ENCODE measurements around the gene ACVRL1. TPM values are rescaled to one million over a fixed set of nuclear protein-coding genes. Genes with fewer than 3 reads are reported as not detected.
A peak's percentile ranks its signal among the peaks of the same experiment; 100 is the strongest.

The ACVRL1 gene
- total and polyA plus RNA-seq, 2 experiments from 2014 or later: 1.4 to 4.6 TPM

DNA sequence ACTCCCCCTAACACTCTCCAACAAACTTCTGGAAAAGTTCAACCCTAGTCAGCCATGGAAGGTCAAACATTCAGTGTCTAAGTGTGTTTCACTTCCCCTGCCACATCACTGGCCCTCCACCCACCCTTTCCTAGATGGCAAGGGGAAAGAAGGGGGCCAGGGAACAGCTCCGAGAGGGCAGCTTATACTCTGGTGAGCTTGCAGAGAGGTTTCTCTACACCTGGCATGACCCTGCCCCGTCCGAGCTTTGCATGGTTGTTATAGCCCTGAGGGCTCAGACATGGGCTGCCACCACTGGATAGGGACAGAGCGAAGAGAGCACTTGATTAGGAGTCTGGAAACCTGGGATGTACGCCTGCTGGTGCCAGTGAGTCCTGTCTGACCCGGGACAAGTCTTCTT is 4.0 kb downstream of the ACVRL1 start:
- H3K4me2 ChIP-seq: peak overlapping the region; percentile 20
- 73% methylated on average over 6 of the region's 6 CpGs for WGBS (ENCODE audit: low lambda C conversion rate, missing lambda C conversion rate)
- no peak for TF ChIP-seq EZH2 (IDR thresholded peaks at IDR 0.05; ENCODE audit: borderline replicate concordance)
- TF ChIP-seq, protein P1, sequence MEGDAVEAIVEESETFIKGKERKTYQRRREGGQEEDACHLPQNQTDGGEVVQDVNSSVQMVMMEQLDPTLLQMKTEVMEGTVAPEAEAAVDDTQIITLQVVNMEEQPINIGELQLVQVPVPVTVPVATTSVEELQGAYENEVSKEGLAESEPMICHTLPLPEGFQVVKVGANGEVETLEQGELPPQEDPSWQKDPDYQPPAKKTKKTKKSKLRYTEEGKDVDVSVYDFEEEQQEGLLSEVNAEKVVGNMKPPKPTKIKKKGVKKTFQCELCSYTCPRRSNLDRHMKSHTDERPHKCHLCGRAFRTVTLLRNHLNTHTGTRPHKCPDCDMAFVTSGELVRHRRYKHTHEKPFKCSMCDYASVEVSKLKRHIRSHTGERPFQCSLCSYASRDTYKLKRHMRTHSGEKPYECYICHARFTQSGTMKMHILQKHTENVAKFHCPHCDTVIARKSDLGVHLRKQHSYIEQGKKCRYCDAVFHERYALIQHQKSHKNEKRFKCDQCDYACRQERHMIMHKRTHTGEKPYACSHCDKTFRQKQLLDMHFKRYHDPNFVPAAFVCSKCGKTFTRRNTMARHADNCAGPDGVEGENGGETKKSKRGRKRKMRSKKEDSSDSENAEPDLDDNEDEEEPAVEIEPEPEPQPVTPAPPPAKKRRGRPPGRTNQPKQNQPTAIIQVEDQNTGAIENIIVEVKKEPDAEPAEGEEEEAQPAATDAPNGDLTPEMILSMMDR (IDR thresholded peaks at IDR 0.05; ENCODE audit: poor library complexity): no peak
- no peak for TF ChIP-seq EZH2phosphoT487 (IDR thresholded peaks at IDR 0.05; ENCODE audit: low read depth, severe bottlenecking, unreplicated experiment)
- peaks cover 22% of the 10 kb centered on the region for H3K4me1 ChIP-seq (ENCODE audit: insufficient read depth)
- no peaks in the 10 kb centered on the region for H3K36me3 ChIP-seq (replicated peaks; ENCODE audit: insufficient read depth, low read depth)
- H3K27me3 ChIP-seq: no peaks in the 10 kb centered on the region
- no peaks in the 10 kb centered on the region for H3K79me2 ChIP-seq
- no peaks in the 10 kb centered on the region for H3K9me3 ChIP-seq (ENCODE audit: low read depth)
- no peak overlapping the region for H3K4me3 ChIP-seq
- no peak for DNase-seq (ENCODE audit: low spot score)
- no peaks in the 10 kb centered on the region for H4K20me1 ChIP-seq (ENCODE audit: insufficient read depth, poor library complexity, severe bottlenecking)
- no peaks in the 10 kb centered on the region for H3K9me2 ChIP-seq (replicated peaks; ENCODE audit: insufficient read depth)
- no peak overlapping the region for H2AFZ ChIP-seq
- peak overlapping the region; percentile 55 for H3K27ac ChIP-seq

DNA sequence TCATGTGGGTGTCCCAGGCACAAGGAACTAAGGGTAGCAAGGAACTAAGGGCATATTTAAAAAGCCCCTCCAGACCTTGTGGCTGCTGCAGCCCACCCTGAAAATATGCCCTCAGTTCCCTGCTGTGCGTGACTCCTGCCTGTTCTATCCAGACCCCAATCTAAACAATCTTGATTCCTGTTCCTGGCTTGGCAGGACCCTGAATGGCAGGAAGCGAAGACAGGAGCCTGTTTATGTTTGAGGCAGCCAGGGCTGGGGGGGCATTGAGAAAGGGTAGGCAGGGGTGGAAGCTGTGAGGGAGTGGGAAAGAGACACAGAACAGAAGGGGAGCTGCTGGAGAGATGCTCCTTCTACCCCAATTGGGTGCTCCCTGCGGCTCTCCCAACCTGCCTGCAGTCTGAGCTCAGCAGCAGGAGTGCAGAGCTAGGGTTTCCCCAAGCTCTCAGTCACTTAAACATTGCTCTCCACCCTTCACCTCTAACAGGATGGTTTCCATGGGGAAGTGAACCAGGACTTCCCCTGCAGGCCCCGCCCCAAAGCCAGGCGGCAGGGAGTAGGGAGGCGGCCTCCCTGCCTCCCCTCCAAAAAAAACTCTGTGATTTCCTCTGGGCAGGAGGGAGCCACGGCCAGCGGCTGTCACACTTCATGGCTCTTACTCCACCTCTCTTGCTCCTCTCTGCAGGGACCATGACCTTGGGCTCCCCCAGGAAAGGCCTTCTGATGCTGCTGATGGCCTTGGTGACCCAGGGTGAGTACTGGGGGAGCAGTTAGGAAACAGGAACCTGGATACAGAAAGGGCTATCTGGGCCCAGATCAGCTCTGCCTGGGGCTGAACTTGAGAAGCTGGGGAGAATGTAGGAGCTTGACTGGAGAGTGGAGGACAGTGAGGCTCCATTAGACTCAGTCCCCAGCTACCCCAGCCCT is 4.7 kb downstream of the ACVRL1 start:
- H3K27me3 ChIP-seq: no peaks in the 10 kb centered on the region
- H2AFZ ChIP-seq: no peak overlapping the region
- 52% methylated on average over 7 of the region's 8 CpGs for WGBS (ENCODE audit: low lambda C conversion rate, missing lambda C conversion rate)
- H3K4me1 ChIP-seq (ENCODE audit: insufficient read depth): peaks cover 20% of the 10 kb centered on the region
- peak overlapping the region; percentile 20 for H3K4me2 ChIP-seq
- H3K9me3 ChIP-seq (ENCODE audit: low read depth): no peaks in the 10 kb centered on the region
- H3K4me3 ChIP-seq: no peak overlapping the region
- TF ChIP-seq EZH2phosphoT487 (IDR thresholded peaks at IDR 0.05; ENCODE audit: low read depth, severe bottlenecking, unreplicated experiment): no peak
- TF ChIP-seq, protein P1 (IDR thresholded peaks at IDR 0.05; ENCODE audit: poor library complexity): no peak
- no peak for TF ChIP-seq EZH2 (IDR thresholded peaks at IDR 0.05; ENCODE audit: borderline replicate concordance)
- DNase-seq (ENCODE audit: low spot score): no peak
- no peaks in the 10 kb centered on the region for H4K20me1 ChIP-seq (ENCODE audit: insufficient read depth, poor library complexity, severe bottlenecking)
- peak overlapping the region; percentile 55 for H3K27ac ChIP-seq
- no peaks in the 10 kb centered on the region for H3K79me2 ChIP-seq
- no peaks in the 10 kb centered on the region for H3K36me3 ChIP-seq (replicated peaks; ENCODE audit: insufficient read depth, low read depth)
- H3K9me2 ChIP-seq (replicated peaks; ENCODE audit: insufficient read depth): no peaks in the 10 kb centered on the region

DNA sequence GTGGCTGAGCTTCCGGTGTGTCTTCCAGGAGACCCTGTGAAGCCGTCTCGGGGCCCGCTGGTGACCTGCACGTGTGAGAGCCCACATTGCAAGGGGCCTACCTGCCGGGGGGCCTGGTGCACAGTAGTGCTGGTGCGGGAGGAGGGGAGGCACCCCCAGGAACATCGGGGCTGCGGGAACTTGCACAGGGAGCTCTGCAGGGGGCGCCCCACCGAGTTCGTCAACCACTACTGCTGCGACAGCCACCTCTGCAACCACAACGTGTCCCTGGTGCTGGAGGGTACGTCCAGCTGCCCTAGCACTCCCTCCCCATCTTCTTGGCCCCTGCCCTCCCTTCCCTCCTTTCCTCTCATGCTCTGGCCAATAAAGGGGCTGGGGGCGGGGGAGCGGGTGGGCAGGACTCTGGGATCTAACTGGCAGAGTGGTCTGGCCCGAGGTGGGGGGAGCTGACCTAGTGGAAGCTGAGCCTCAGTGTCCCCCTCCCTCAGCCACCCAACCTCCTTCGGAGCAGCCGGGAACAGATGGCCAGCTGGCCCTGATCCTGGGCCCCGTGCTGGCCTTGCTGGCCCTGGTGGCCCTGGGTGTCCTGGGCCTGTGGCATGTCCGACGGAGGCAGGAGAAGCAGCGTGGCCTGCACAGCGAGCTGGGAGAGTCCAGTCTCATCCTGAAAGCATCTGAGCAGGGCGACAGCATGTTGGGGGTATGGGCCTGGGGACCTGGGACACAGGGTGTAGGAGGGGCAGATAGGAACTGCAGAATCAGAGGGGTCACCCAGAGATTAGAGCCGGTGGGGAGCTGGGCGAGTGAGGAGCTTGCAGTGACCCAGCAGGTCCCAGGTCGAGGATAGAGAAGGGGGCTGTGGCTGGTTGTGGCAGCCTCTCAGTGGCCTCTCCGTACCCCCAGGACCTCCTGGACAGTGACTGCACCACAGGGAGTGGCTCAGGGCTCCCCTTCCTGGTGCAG is 6.0 kb downstream of the ACVRL1 start:
- DNase-seq (ENCODE audit: low spot score): no peak
- H3K4me3 ChIP-seq: no peak overlapping the region
- no peak overlapping the region for H2AFZ ChIP-seq
- no peaks in the 10 kb centered on the region for H4K20me1 ChIP-seq (ENCODE audit: insufficient read depth, poor library complexity, severe bottlenecking)
- H3K9me3 ChIP-seq (ENCODE audit: low read depth): no peaks in the 10 kb centered on the region
- 88% methylated on average over 23 of the region's 30 CpGs for WGBS (ENCODE audit: low lambda C conversion rate, missing lambda C conversion rate)
- no peak overlapping the region for H3K4me2 ChIP-seq
- no peaks in the 10 kb centered on the region for H3K9me2 ChIP-seq (replicated peaks; ENCODE audit: insufficient read depth)
- H3K4me1 ChIP-seq (ENCODE audit: insufficient read depth): peaks cover 30% of the 10 kb centered on the region
- no peak for TF ChIP-seq EZH2 (IDR thresholded peaks at IDR 0.05; ENCODE audit: borderline replicate concordance)
- TF ChIP-seq EZH2phosphoT487 (IDR thresholded peaks at IDR 0.05; ENCODE audit: low read depth, severe bottlenecking, unreplicated experiment): no peak
- no peaks in the 10 kb centered on the region for H3K79me2 ChIP-seq
- no peak overlapping the region for H3K27ac ChIP-seq
- H3K27me3 ChIP-seq: no peaks in the 10 kb centered on the region
- no peaks in the 10 kb centered on the region for H3K36me3 ChIP-seq (replicated peaks; ENCODE audit: insufficient read depth, low read depth)
